ENCODE results near the gene MTERF4. TPM values are rescaled to one million over a fixed set of nuclear protein-coding genes. Genes with fewer than 3 reads are reported as not detected.

MTERF4 gene
- total RNA-seq, 1 experiment from 2014 or later = 13.6 TPM

DNA sequence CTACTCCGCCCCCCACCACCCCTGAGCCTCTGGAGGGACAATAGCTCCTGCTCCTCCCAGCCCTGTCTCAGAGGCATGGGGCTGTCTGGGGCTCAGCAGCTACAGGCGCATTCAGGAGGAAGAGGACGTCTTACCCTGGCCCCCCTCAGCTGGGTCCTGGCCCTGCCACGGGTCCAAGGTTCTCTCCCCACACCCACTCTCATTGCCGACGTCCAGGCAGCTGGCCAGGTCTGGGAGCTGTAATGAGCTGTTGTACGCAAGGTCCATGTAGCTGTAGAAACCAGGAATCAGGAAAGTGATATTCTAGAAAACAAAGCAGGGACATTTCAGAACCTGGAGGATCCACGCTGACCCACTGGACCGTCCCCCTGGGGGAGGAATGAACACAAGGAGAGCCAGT is 33.6 kb upstream of the MTERF4 start:
- CTCF ChIA-PET = no interaction called here
- no peaks in the 10 kb centered on the region for H3K36me3 ChIP-seq (ENCODE audit: low read depth, low read length)
- H3K27ac ChIP-seq (ENCODE audit: low read length) = no peak overlapping the region
- H3F3A ChIP-seq (ENCODE audit: low read length, unreplicated experiment) = no peaks in the 10 kb centered on the region
- no peaks in the 10 kb centered on the region for H3K79me2 ChIP-seq (ENCODE audit: low read length)
- H3K9me2 ChIP-seq (replicated peaks; ENCODE audit: low read length) = no peaks in the 10 kb centered on the region
- DNase-seq (no peak), ATAC-seq (no peak)
- no peak overlapping the region for H2AFZ ChIP-seq (ENCODE audit: low read length)
- H3K9me3 ChIP-seq (ENCODE audit: low read length) = no peaks in the 10 kb centered on the region
- no peaks in the 10 kb centered on the region for H3K4me1 ChIP-seq (ENCODE audit: insufficient read depth, low read length)
- no peaks in the 10 kb centered on the region for H3K27me3 ChIP-seq (ENCODE audit: low read length)
- POLR2A ChIA-PET (ENCODE audit: unreplicated experiment) = no interaction called here
- TF ChIP-seq EZH2 (IDR thresholded peaks at IDR 0.05; ENCODE audit: low read length, unreplicated experiment) = no peak
- TF ChIP-seq EZH2phosphoT487 (IDR thresholded peaks at IDR 0.05; ENCODE audit: borderline replicate concordance, low read length) = no peak
- TF ChIP-seq, protein P1, sequence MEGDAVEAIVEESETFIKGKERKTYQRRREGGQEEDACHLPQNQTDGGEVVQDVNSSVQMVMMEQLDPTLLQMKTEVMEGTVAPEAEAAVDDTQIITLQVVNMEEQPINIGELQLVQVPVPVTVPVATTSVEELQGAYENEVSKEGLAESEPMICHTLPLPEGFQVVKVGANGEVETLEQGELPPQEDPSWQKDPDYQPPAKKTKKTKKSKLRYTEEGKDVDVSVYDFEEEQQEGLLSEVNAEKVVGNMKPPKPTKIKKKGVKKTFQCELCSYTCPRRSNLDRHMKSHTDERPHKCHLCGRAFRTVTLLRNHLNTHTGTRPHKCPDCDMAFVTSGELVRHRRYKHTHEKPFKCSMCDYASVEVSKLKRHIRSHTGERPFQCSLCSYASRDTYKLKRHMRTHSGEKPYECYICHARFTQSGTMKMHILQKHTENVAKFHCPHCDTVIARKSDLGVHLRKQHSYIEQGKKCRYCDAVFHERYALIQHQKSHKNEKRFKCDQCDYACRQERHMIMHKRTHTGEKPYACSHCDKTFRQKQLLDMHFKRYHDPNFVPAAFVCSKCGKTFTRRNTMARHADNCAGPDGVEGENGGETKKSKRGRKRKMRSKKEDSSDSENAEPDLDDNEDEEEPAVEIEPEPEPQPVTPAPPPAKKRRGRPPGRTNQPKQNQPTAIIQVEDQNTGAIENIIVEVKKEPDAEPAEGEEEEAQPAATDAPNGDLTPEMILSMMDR (conservative IDR thresholded peaks at IDR 0.05; ENCODE audit: low read depth, low read length) = no peak
- H3K4me2 ChIP-seq (ENCODE audit: low read length) = no peak overlapping the region
- no peaks in the 10 kb centered on the region for H4K20me1 ChIP-seq (ENCODE audit: low read length)
- intact Hi-C loops (cut with micrococcal nuclease) = no loop called here
- H3K9ac ChIP-seq (ENCODE audit: low read length) = no peak overlapping the region
- BruUV-seq (replicated peaks) = no TSS peak
- no peak overlapping the region for H3K4me3 ChIP-seq (ENCODE audit: low read length)

DNA sequence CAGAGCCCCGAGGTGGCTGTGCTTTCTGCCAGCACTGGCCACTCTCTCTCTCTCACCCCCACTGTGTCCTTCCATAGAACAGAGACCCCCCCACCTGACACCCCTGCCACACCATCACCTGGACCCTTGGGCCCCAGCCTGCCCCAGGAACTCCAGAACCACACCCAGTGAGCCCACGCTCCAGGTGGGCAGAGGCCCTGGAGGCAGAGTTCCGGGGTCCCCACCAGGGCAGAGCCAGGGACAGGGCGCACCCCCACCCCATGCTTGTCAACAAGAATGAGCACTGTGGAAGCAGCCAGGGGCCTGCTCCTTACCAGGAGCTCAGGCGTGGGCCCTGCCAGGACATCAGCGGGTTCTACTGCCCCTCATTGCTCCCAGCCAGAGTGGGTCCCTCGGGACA is 32.6 kb upstream of the MTERF4 start:
- H3K4me2 ChIP-seq (ENCODE audit: low read length) = no peak overlapping the region
- intact Hi-C loops (cut with micrococcal nuclease) = no loop called here
- POLR2A ChIA-PET (ENCODE audit: unreplicated experiment) = no interaction called here
- no peaks in the 10 kb centered on the region for H3K27me3 ChIP-seq (ENCODE audit: low read length)
- H4K20me1 ChIP-seq (ENCODE audit: low read length) = no peaks in the 10 kb centered on the region
- H3K9me2 ChIP-seq (replicated peaks; ENCODE audit: low read length) = no peaks in the 10 kb centered on the region
- no peak overlapping the region for H3K9ac ChIP-seq (ENCODE audit: low read length)
- BruUV-seq (replicated peaks) = no TSS peak
- no peaks in the 10 kb centered on the region for H3K79me2 ChIP-seq (ENCODE audit: low read length)
- no peak overlapping the region for H3K27ac ChIP-seq (ENCODE audit: low read length)
- H2AFZ ChIP-seq (ENCODE audit: low read length) = no peak overlapping the region
- H3K9me3 ChIP-seq (ENCODE audit: low read length) = no peaks in the 10 kb centered on the region
- no peak overlapping the region for H3K4me3 ChIP-seq (ENCODE audit: low read length)
- H3K36me3 ChIP-seq (ENCODE audit: low read depth, low read length) = no peaks in the 10 kb centered on the region
- H3K4me1 ChIP-seq (ENCODE audit: insufficient read depth, low read length) = no peaks in the 10 kb centered on the region
- no peaks in the 10 kb centered on the region for H3F3A ChIP-seq (ENCODE audit: low read length, unreplicated experiment)
- DNase-seq (no peak), ATAC-seq (no peak)
- no peak for TF ChIP-seq EZH2 (IDR thresholded peaks at IDR 0.05; ENCODE audit: low read length, unreplicated experiment)
- TF ChIP-seq, protein P1 (conservative IDR thresholded peaks at IDR 0.05; ENCODE audit: low read depth, low read length) = no peak
- TF ChIP-seq EZH2phosphoT487 (IDR thresholded peaks at IDR 0.05; ENCODE audit: borderline replicate concordance, low read length) = no peak
- CTCF ChIA-PET = no interaction called here

DNA sequence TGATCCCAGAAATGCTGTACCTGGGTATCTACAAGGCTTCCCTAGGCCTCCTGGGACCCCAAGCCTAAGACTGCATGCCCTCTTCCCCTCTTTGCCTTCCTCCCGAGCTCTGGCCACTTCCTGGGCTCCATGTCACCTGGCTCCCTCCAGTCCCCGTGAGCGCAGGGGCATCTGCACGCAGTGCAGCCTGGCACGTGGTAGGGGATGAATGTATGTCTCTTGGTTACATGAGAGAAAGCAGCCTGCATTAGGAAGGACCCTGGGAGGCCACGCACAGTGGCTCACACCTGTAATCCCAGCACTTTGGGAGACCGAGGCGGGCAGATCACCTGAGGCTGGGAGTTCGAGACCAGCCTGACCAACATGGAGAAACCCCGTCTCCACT is 31.3 kb upstream of the MTERF4 start:
- Histone ChIP-seq H3K27ac (ENCODE audit: low read length) (no peak overlapping the region), H3K79me2 (ENCODE audit: low read length) (no peaks in the 10 kb centered on the region), H3K9ac (ENCODE audit: low read length) (no peak overlapping the region), H3K36me3 (ENCODE audit: low read depth, low read length) (no peaks in the 10 kb centered on the region), H3K9me3 (ENCODE audit: low read length) (no peaks in the 10 kb centered on the region), H3K9me2 (replicated peaks; ENCODE audit: low read length) (no peaks in the 10 kb centered on the region), H2AFZ (ENCODE audit: low read length) (no peak overlapping the region), H4K20me1 (ENCODE audit: low read length) (no peaks in the 10 kb centered on the region), H3K4me3 (ENCODE audit: low read length) (no peak overlapping the region), H3F3A (ENCODE audit: low read length, unreplicated experiment) (no peaks in the 10 kb centered on the region), H3K4me2 (ENCODE audit: low read length) (no peak overlapping the region), H3K27me3 (ENCODE audit: low read length) (no peaks in the 10 kb centered on the region), H3K4me1 (ENCODE audit: insufficient read depth, low read length) (no peaks in the 10 kb centered on the region)
- CTCF ChIA-PET = no interaction called here
- TF ChIP-seq, protein P1 (conservative IDR thresholded peaks at IDR 0.05; ENCODE audit: low read depth, low read length) = no peak
- TF ChIP-seq EZH2phosphoT487 (IDR thresholded peaks at IDR 0.05; ENCODE audit: borderline replicate concordance, low read length) (no peak), EZH2 (IDR thresholded peaks at IDR 0.05; ENCODE audit: low read length, unreplicated experiment) (no peak)
- POLR2A ChIA-PET (ENCODE audit: unreplicated experiment) = no interaction called here
- ATAC-seq (no peak), DNase-seq (no peak)
- intact Hi-C loops (cut with micrococcal nuclease) = no loop called here
- BruUV-seq (replicated peaks) = no TSS peak

All from PC-3 (cell line).